ENCODE data around the gene ABCD4.
A peak's percentile ranks its signal among the peaks of the same experiment; 100 is the strongest.

The ABCD4 gene

GRCh38 chr14:74257078-74257940, 45.4 kb downstream of the ABCD4 start:
- peak overlapping the region; percentile 51 for H3K4me3 ChIP-seq (ENCODE audit: control insufficient read depth, low read depth, low read length)
- peak; percentile 64 for TF ChIP-seq CTCF (IDR thresholded peaks at IDR 0.05; ENCODE audit: control insufficient read depth, insufficient read depth, low read depth, low read length, missing control alignments)
- DNase-seq (ENCODE audit: low read depth): no peak

DNA sequence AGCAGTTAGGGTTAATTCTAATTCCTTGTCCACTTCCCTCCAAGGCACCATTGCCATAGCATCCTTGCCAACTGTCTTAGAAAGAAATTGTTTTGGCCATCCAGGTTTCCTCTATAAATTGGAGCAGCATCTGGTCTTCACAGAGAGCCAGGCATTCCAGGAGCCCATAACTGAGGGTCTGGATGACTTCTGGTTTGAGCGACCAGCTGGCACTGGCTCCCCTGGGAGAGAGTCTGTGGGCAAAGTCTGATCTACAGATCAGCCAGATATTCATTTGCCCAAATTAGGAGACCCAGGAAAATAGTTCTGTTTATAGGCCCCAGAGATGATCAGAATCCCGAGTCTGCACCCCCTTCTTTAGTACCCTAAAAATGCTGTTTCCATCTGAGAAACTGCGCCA, 47.5 kb downstream of the ABCD4 start:
- H3K4me3 ChIP-seq (ENCODE audit: control insufficient read depth, low read depth, low read length): no peak overlapping the region
- DNase-seq (ENCODE audit: low read depth): no peak
- TF ChIP-seq CTCF (IDR thresholded peaks at IDR 0.05; ENCODE audit: control insufficient read depth, insufficient read depth, low read depth, low read length, missing control alignments): no peak

DNA sequence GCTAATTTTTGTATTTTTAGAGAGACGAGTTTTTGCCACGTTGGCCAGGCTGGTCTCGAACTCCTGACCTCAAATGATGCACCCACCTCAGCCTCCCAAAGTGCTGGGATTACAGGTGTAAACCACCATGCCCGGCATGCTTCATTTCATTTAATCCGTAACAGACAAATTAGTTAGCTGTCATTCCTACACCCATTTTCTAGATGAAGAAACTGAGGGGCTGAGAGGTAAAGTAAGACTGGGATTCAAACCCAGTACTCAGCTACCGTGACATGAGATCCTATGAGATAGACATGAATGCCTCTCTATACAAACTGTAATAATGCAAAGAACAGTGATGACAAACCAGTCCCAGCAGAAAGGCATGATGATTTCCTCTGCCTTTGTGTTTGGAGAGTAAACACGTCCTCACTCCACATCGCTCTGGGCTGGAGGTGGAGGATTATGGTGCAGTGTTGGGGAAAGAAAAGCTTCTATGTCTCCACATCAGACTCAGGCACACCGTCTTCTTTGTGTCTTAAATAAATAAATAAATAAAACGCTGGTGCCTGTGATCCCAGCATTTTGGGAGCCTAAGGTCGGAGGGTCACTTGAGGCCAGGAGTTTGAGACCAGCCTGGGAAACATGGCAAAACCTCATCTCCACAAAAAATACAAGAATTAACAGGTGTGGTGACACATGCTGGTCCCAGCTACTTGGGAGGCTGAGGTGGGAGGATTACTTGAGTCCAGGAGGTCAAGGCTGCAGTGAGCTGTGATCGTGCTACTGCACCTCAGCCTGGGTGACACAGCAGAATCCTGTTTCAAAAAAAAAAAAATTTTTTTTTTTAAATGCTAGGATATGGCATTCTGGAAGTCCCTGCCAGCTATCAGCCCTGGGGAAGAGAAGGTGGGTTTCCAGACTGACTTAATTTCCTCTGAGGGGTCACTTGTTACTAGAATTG, 53.0 kb downstream of the ABCD4 start:
- TF ChIP-seq CTCF (IDR thresholded peaks at IDR 0.05; ENCODE audit: control insufficient read depth, insufficient read depth, low read depth, low read length, missing control alignments): no peak
- no peak for DNase-seq (ENCODE audit: low read depth)

GRCh38 chr14:74248017-74248416, 54.7 kb downstream of the ABCD4 start:
- no peak overlapping the region for H3K4me3 ChIP-seq (ENCODE audit: control insufficient read depth, low read depth, low read length)
- no peak for DNase-seq (ENCODE audit: low read depth)
- no peak for TF ChIP-seq CTCF (IDR thresholded peaks at IDR 0.05; ENCODE audit: control insufficient read depth, insufficient read depth, low read depth, low read length, missing control alignments)

More for the DNA sequence above, 53.0 kb downstream of the ABCD4 start:
- no peak overlapping the region for H3K4me3 ChIP-seq (ENCODE audit: control insufficient read depth, low read depth, low read length)

DNA sequence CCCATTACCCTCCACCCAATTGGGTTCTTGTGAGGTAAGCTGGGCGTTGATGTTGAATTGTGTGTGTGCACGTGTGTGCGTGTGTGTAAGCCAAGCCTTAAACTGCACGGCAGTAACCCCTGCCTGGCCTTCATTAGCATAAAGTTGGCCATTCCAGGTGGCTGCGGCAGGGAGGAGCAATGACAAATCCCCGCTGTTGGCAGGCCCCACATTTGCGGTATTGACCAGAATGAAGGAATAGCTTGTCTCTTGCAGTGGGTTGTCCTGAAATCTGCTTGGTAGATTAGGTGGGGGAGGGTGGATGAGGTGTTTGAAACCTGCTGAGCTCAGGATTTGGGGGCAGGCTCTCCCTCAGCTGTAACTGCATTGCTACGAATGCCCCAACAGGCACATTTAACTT, 56.2 kb downstream of the ABCD4 start:
- H3K4me3 ChIP-seq (ENCODE audit: control insufficient read depth, low read depth, low read length): no peak overlapping the region
- no peak for DNase-seq (ENCODE audit: low read depth)
- no peak for TF ChIP-seq CTCF (IDR thresholded peaks at IDR 0.05; ENCODE audit: control insufficient read depth, insufficient read depth, low read depth, low read length, missing control alignments)

DNA sequence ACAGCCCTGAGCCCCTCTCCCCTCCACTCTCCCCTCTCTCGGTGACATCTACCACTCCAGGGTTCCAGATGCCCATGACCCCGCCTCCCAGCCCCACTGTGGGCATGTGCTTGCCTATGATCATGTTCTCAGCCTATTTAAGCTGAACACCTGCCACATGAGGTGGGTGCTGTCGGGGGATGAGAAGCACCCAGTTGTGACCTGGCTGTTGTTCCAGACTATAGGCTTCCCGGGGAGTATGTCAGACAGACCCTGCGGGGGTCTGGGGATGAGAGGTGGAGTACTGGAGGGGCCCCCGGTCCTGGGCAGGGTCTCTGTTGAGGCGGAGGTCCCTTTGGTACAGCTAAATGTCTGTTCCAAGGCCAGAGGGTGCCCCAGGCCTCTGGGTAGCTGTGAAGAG, 57.4 kb downstream of the ABCD4 start:
- H3K4me3 ChIP-seq (ENCODE audit: control insufficient read depth, low read depth, low read length): no peak overlapping the region
- DNase-seq (ENCODE audit: low read depth): no peak
- TF ChIP-seq CTCF (IDR thresholded peaks at IDR 0.05; ENCODE audit: control insufficient read depth, insufficient read depth, low read depth, low read length, missing control alignments): no peak

Data from AG09309 (cell line).